Fibroblast of the aortic adventitia (primary cell): ENCODE data around the gene PEX6. TPM values are rescaled to one million over a fixed set of nuclear protein-coding genes. Genes with fewer than 3 reads are reported as not detected.

Source experiments
- DNase-seq: peaks from one replicate; pipeline ENCODE4 v3.0.0-alpha.2; 2010; ENCODE audit warnings: low read depth
- H3K4me3 ChIP-seq: 2 replicates; pipeline ENCODE4 v1.5.1; 2011; ENCODE audit warnings: low read depth, mild to moderate bottlenecking, control low read depth, low read length, moderate library complexity
- total RNA-seq: library from RNA; depleted of rRNA; stranded (reverse); fragments of >200 nt; gene quantifications from 2 replicates; pipeline ENCODE4 v1.2.3, GENCODE V29; 2012; ENCODE audit warnings: low replicate concordance
- TF ChIP-seq, protein P1 (sequence below): IDR thresholded peaks from 2 replicates; pipeline ENCODE4 v1.5.1; 2011; ENCODE audit warnings: mild to moderate bottlenecking, low read length, control low read depth, inconsistent platforms; ENCODE audit not compliant: insufficient read depth

Gene PEX6
- total RNA-seq, 1 donor, result 19.3 TPM

- TF ChIP-seq, protein P1, sequence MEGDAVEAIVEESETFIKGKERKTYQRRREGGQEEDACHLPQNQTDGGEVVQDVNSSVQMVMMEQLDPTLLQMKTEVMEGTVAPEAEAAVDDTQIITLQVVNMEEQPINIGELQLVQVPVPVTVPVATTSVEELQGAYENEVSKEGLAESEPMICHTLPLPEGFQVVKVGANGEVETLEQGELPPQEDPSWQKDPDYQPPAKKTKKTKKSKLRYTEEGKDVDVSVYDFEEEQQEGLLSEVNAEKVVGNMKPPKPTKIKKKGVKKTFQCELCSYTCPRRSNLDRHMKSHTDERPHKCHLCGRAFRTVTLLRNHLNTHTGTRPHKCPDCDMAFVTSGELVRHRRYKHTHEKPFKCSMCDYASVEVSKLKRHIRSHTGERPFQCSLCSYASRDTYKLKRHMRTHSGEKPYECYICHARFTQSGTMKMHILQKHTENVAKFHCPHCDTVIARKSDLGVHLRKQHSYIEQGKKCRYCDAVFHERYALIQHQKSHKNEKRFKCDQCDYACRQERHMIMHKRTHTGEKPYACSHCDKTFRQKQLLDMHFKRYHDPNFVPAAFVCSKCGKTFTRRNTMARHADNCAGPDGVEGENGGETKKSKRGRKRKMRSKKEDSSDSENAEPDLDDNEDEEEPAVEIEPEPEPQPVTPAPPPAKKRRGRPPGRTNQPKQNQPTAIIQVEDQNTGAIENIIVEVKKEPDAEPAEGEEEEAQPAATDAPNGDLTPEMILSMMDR, result no peak
- no peak for DNase-seq
- H3K4me3 ChIP-seq, result no peak overlapping the region
Observed at GRCh38 chr6:42971746-42972327, 7.1 kb downstream of the PEX6 start.

GRCh38 chr6:42970871-42971612 lies 7.9 kb downstream of the PEX6 start:
- TF ChIP-seq, protein P1, result no peak
- no peak for DNase-seq
- no peak overlapping the region for H3K4me3 ChIP-seq

- no peak overlapping the region for H3K4me3 ChIP-seq
- TF ChIP-seq, protein P1, result no peak
- no peak for DNase-seq
Observed at GRCh38 chr6:42969934-42970333, 9.0 kb downstream of the PEX6 start.

DNA sequence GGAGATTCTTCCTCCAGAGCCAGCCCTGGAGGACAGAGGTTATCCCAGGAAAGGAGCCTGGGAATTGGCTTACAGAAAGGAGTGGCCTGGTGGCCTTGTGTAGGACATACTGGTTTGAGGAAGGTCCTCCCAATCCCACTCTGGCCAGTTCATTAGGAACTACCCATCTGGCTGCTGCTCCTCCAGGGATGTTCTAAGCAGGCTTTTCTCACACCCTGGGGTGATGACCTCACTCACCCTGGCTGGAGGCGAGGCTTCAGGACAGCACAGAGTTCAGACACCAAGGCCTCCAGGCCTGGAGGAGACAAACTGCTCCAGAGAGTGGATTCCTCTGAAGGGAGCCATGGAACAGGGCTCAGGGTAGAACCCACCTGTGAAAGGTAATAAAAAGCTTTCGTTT lies 9.6 kb downstream of the PEX6 start:
- no peak overlapping the region for H3K4me3 ChIP-seq
- TF ChIP-seq, protein P1, result no peak
- no peak for DNase-seq

- no peak for DNase-seq
- H3K4me3 ChIP-seq, result no peak overlapping the region
- TF ChIP-seq, protein P1, result no peak
Observed at GRCh38 chr6:42968783-42969182, 10.2 kb downstream of the PEX6 start.

DNA sequence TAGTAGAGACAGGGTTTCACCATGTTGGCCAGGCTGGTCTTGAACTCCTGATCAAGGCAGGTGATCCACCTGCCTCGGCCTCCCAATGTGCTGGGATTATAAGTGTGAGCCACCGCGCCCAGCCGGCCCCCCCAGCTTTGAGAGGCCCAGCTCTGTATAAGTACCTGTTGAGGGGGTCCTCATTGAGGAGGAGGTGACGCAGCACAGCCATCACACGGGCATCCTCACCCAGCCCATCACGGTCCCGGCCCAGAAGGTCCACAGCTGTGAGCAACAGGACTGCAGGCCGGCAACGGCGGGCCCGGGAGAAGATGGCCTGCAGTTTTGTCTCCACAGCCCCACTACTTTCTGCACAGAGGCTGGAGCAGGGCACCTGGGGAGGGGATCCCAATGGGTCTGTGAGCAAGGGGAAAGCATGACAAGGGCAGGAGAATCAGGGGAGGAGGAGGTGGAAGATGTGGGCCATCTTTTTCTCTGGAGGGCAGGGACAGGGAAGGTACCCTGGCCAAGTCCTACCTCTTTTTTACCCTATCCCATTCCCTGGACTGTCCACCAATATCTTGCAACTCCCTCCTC lies 10.8 kb downstream of the PEX6 start:
- no peak overlapping the region for H3K4me3 ChIP-seq
- TF ChIP-seq, protein P1, result no peak
- no peak for DNase-seq
